ENCODE data around the gene VPS39.

VPS39 gene

DNA sequence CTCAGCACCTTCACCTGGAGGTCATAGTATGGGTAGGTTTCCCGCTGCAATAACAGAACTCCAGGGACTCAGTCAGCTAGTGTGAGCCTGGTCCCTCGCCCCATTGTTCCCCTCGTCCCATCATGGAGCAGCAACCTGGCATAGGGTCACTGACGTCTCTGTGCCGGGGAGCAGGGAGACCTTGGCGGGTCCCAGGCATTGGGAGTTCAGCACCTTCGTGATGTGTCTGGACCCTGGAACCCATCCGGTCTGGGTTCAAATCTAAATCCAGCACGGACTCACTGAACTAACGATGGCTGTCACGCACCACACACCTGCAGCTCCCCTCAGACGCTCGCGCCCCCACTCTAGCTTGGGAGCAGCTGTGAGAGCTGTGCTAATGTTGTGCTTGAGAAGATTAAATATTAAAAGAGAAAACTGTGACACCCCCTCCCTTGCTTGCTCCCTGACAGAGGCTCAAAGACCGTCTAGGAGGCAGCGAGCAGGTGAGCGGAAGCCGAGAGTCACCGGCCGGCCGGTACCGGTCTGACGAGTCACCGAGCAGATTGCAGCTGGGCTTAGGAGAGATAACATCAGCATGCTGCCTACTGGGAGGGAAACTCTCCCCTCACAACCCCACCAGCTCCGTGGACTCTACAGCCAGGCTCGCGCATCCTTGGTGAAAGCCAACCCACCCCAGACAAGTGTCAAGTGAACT lies 52.4 kb downstream of the VPS39 start:
- Histone ChIP-seq H3K9me3 (ENCODE audit: control insufficient read depth, insufficient read depth, low read depth, low read length) (no peaks in the 10 kb centered on the region), H3K4me1 (ENCODE audit: control insufficient read depth, insufficient read depth, low read length) (no peaks in the 10 kb centered on the region; the same call in 1 of the 2 replicates), H3K27ac (ENCODE audit: extremely low read depth, low read depth, low read length) (no peak overlapping the region), H3K36me3 (ENCODE audit: control insufficient read depth in 2 of 2, insufficient read depth in 1 of 2, low read length in 2 of 2) (peaks cover 0 to 21% of the 10 kb centered on the region in 2 experiments; a peak in 1 of 3 replicates), H3K4me3 (ENCODE audit: low read depth, low read length) (no peak overlapping the region)
- TF ChIP-seq ZNF223 (tag by site-specific recombination; IDR thresholded peaks at IDR 0.05) (no peak), ZNF76 (tag by site-specific recombination; IDR thresholded peaks at IDR 0.05; ENCODE audit: borderline replicate concordance, low read depth) (no peak), ZNF777 (tag by site-specific recombination; IDR thresholded peaks at IDR 0.05; ENCODE audit: borderline replicate concordance) (no peak), ZNF416 (tag by site-specific recombination; IDR thresholded peaks at IDR 0.05) (no peak), ZNF830 (tag by site-specific recombination; IDR thresholded peaks at IDR 0.05; ENCODE audit: low read depth) (no peak)
- TF ChIP-seq, protein P1, sequence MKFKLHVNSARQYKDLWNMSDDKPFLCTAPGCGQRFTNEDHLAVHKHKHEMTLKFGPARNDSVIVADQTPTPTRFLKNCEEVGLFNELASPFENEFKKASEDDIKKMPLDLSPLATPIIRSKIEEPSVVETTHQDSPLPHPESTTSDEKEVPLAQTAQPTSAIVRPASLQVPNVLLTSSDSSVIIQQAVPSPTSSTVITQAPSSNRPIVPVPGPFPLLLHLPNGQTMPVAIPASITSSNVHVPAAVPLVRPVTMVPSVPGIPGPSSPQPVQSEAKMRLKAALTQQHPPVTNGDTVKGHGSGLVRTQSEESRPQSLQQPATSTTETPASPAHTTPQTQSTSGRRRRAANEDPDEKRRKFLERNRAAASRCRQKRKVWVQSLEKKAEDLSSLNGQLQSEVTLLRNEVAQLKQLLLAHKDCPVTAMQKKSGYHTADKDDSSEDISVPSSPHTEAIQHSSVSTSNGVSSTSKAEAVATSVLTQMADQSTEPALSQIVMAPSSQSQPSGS (tag by site-specific recombination; IDR thresholded peaks at IDR 0.05; ENCODE audit: low read depth), result no peak
- TF ChIP-seq, protein P2, sequence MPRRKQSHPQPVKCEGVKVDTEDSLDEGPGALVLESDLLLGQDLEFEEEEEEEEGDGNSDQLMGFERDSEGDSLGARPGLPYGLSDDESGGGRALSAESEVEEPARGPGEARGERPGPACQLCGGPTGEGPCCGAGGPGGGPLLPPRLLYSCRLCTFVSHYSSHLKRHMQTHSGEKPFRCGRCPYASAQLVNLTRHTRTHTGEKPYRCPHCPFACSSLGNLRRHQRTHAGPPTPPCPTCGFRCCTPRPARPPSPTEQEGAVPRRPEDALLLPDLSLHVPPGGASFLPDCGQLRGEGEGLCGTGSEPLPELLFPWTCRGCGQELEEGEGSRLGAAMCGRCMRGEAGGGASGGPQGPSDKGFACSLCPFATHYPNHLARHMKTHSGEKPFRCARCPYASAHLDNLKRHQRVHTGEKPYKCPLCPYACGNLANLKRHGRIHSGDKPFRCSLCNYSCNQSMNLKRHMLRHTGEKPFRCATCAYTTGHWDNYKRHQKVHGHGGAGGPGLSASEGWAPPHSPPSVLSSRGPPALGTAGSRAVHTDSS (tag by site-specific recombination; IDR thresholded peaks at IDR 0.05), result no peak
- ChIA-PET CTCF (interaction anchor here (0.6 kb wide), 2 partner anchors 23 to 229 kb away, joined by 3 to 4 read pairs; no protein-coding TSS in a partner anchor), POLR2A (no interaction called here)

DNA sequence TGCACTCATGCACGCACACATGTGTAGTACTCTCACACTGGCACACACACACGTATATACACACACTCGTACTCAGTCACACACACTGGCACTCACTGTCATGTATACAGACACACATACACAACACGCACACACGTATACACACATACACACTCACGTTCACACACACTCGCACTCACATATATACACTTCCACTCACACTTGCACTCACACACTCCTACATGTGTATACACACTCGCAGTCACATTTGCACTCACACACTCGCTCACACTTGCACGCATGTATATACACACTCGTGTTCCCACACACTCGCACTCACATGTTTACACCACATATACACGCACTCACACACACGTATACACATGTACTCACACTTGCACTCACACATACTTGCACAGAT lies 53.1 kb downstream of the VPS39 start:
- H3K4me1 ChIP-seq (ENCODE audit: control insufficient read depth, insufficient read depth, low read length), result no peaks in the 10 kb centered on the region; the same call in 1 of the 2 replicates
- no peak overlapping the region for H3K27ac ChIP-seq (ENCODE audit: extremely low read depth, low read depth, low read length)
- H3K4me3 ChIP-seq (ENCODE audit: low read depth, low read length), result no peak overlapping the region
- no peak for TF ChIP-seq ZBTB8A (tag by site-specific recombination; IDR thresholded peaks at IDR 0.05)
- TF ChIP-seq, protein P3, sequence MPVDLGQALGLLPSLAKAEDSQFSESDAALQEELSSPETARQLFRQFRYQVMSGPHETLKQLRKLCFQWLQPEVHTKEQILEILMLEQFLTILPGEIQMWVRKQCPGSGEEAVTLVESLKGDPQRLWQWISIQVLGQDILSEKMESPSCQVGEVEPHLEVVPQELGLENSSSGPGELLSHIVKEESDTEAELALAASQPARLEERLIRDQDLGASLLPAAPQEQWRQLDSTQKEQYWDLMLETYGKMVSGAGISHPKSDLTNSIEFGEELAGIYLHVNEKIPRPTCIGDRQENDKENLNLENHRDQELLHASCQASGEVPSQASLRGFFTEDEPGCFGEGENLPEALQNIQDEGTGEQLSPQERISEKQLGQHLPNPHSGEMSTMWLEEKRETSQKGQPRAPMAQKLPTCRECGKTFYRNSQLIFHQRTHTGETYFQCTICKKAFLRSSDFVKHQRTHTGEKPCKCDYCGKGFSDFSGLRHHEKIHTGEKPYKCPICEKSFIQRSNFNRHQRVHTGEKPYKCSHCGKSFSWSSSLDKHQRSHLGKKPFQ (tag by site-specific recombination; IDR thresholded peaks at IDR 0.05), result peak; percentile 73
- TF ChIP-seq, protein P4, sequence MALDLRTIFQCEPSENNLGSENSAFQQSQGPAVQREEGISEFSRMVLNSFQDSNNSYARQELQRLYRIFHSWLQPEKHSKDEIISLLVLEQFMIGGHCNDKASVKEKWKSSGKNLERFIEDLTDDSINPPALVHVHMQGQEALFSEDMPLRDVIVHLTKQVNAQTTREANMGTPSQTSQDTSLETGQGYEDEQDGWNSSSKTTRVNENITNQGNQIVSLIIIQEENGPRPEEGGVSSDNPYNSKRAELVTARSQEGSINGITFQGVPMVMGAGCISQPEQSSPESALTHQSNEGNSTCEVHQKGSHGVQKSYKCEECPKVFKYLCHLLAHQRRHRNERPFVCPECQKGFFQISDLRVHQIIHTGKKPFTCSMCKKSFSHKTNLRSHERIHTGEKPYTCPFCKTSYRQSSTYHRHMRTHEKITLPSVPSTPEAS (tag by site-specific recombination; IDR thresholded peaks at IDR 0.05), result peak; percentile 47; the same call in 1 of the 2 replicates
- TF ChIP-seq ZNF157 (tag by site-specific recombination; IDR thresholded peaks at IDR 0.05), result no peak
- TF ChIP-seq ZNF791 (tag by site-specific recombination; IDR thresholded peaks at IDR 0.05), result no peak
- peaks cover 0 to 14% of the 10 kb centered on the region in 2 experiments; a peak in 1 of 3 replicates for H3K36me3 ChIP-seq (ENCODE audit: control insufficient read depth in 2 of 2, insufficient read depth in 1 of 2, low read length in 2 of 2)
- no peaks in the 10 kb centered on the region for H3K9me3 ChIP-seq (ENCODE audit: control insufficient read depth, insufficient read depth, low read depth, low read length)
- ChIA-PET POLR2A (no interaction called here), CTCF (interaction anchor here (0.6 kb wide), 1 partner anchor 22 kb away, joined by 3 read pairs; no protein-coding TSS in a partner anchor)

DNA sequence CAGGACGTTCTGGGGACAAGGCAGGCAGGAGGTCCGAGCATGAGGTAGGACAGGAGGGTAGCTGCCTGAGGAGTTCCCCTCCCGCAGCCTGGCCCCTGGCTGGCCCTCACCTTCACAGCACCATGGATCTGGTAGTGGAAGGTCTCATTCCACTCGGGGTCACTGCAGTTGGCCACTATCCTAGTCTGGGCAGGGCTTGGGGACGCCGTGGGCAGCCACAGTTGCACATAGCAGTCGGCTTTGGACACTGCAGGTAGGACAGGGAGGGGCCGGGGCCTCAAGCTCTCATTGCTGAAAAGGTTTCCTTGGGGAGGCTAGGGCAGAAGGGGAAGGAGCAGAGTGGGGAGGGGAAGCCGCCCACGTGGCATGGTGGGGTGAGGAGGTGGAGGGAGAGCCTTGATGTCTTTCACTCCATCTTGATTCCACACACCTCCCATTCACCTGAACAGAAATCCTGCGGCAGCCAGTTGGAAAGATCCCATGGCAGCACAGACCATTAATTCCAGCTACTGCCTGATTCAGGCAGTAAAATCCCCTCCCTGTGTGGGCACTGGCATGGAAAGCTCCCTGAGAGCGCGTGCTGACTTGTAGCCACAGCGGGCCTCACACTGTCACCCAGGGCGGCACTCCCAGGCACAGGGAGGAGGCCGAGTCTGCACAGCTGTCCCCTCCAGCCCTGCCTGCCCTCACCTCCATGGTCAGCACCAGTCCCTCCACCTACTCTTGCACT lies 53.7 kb downstream of the VPS39 start:
- TF ChIP-seq ZNF221 (tag by site-specific recombination; IDR thresholded peaks at IDR 0.05; ENCODE audit: borderline replicate concordance), result no peak
- no peak for TF ChIP-seq ZNF155 (tag by site-specific recombination; IDR thresholded peaks at IDR 0.05)
- TF ChIP-seq ZIC2 (tag by site-specific recombination; IDR thresholded peaks at IDR 0.05), result 0 out of 2 replicates have a peak, but pooled peaks have one; percentile 22
- POLR2A ChIA-PET, result no interaction called here
- CTCF ChIA-PET, result interaction anchor here (0.8 kb wide), 1 partner anchor 16 kb away, joined by 3 read pairs; no protein-coding TSS in a partner anchor

More for the DNA sequence above, 53.7 kb downstream of the VPS39 start:
- Histone ChIP-seq H3K4me3 (ENCODE audit: low read depth, low read length) (no peak overlapping the region), H3K27ac (ENCODE audit: extremely low read depth, low read depth, low read length) (no peak overlapping the region), H3K4me1 (ENCODE audit: control insufficient read depth, insufficient read depth, low read length) (no peaks in the 10 kb centered on the region; the same call in 1 of the 2 replicates), H3K36me3 (ENCODE audit: control insufficient read depth in 2 of 2, insufficient read depth in 1 of 2, low read length in 2 of 2) (peaks cover 0 to 8% of the 10 kb centered on the region in 2 experiments; a peak in 1 of 3 replicates), H3K9me3 (ENCODE audit: control insufficient read depth, insufficient read depth, low read depth, low read length) (no peaks in the 10 kb centered on the region)
